HS-5 (cell line): ENCODE data around the gene MRRF.
"Not testable (repeated sequence)": the region's sequence is repeated elsewhere in the genome, so short reads cannot be mapped to it uniquely, and the experiment has no call there.

Source experiments
- DNase-seq: peaks from one replicate; pipeline ENCODE4 v3.0.0-alpha.2; 2012; ENCODE audit warnings: low read depth

The MRRF gene

GRCh38 chr9:122277285-122277897 is 12.7 kb downstream of the MRRF start:
- no peak for DNase-seq

DNA sequence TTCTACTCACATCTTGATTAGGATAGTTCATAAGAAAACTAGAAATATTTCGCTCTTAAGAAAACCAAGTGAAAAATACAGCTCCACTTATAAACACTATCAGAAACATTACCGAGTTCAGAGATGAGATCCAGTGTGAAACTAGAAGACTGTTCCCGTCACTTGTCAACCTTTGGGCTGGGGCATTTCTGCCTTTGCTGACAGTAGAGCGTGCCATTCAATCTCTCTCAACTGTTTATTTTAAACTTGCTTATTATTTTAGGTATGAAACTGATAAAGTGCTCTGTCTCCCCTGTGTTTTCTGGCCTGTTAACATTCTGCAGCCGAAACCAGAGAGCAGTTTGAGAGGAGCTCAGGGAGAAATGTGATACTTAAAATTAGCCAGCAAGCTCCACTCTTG is 16.7 kb downstream of the MRRF start:
- no peak for DNase-seq

GRCh38 chr9:122286764-122287163 is 22.1 kb downstream of the MRRF start:
- DNase-seq, result no peak

GRCh38 chr9:122287214-122287720 is 22.6 kb downstream of the MRRF start:
- DNase-seq, result no peak

GRCh38 chr9:122291458-122291857 is 26.8 kb downstream of the MRRF start:
- DNase-seq, result no peak

GRCh38 chr9:122294531-122294930 is 29.8 kb downstream of the MRRF start:
- no peak for DNase-seq

DNA sequence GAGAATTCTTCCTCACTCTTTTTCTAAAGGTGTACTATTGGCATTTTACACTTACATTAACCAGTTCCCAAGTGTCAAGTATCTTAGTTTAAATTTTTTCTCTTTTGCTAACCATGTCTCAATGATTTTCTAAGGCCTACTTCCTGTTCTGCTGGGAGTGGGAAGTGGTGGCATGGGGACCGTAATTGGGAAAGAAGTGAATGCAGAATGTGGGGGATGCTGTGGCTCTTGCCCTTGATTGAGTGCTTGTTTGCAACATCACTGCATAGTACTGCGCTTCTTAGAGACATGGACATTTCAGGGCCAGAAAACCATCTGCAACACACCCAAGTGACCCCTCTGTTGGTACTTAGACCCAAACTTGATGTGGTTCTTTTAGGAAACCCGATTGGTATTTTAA is 32.8 kb downstream of the MRRF start:
- DNase-seq, result no peak

DNA sequence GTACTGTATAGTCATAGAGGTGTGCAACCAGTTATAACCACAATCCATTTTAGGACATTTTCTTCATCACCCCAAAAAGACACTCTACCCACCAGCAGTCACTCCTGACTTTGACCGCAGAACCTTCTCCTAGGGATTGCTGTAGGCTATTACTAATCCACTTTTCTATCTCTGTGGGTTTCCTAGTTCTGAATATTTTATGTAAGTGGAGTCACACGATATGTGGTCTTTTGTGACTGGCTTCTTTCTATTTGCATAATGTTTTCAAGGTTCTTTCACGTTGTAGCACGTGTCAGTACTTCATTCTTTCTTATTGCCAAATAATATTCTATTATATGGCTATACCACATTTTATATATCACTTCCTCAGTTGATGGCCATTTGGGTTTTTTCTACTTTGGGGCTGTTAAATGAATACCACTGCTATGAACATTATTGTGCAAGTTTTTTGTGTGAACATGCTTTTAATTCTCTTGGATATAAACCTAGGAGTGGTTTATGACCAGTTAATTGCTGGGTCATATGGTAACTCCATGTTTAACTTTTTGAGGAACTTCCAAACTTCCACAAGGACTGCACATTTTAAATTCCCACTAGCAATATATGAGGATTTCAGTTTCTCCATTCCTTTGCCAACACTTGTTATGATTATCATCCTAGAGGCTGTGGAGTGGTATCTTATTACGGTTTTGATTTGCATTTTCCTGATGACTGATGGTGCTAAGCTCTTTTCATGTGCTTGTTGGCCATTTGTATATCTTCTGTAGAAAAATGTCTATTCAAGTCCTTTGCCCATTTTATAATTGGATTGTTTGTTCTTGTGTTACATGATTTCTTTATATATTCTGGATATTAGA is 37.8 kb downstream of the MRRF start:
- DNase-seq, result no peak

DNA sequence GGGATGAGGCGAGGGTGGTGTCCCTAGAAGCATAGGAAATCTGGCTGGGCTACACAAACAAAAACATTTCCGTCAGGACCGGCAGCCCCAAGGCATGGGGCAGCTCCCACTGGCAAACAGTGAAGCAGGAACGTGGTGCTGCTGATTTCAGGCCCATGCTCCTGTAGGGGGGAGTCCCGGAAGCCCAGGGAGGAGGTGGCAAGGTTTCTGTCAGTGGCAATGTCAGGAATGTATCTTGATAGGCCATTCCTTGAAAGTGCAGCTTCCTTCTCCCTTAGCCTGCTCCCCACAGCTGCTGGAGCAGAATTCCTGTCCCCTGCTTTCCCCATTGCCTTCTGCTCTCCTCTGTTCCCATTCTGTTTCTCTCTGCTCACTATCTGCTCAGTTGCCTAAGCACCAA is 42.4 kb downstream of the MRRF start:
- DNase-seq, result no peak

DNA sequence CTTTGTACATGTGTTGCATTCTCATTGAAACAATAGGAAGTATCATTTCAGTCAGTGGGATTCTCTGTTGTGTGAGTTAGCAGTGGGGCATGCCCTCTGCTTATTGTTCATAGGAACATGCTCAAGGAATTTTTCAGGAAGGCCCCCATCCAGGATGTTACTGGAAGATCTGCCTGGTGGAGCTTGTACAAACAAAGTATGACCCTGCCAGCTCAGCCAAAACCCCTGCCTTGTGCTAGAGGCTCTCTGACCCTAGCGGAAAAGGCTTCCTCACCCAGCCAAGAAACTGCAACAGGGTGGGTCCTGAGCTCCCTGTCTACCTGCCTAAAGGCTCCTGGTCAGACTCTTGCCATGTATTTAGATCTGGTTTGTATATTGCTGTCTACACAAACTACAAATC is 43.2 kb downstream of the MRRF start:
- no peak for DNase-seq

GRCh38 chr9:122309861-122310260 is 45.2 kb downstream of the MRRF start:
- no peak for DNase-seq

DNA sequence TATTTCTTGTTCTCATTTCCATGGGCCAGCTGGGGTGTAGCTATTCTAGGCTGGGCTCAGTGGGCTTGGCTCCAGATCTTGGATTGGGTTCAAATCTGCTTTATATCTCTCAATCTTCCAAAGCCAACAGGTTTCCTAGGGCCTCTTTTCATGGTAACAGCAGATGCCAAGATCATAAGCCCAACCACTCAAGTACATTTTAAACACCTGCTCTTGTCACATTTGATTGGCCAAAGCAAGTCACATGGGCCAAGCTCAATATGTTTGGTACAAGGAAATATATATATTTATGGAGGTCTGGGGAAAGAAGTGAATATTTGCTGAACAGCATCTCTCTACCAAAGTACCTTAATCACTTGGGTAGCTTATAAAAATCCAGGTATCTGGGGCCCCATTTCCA is 49.5 kb downstream of the MRRF start:
- DNase-seq, result no peak

GRCh38 chr9:122315534-122315933 is 50.9 kb downstream of the MRRF start:
- DNase-seq, result no peak

GRCh38 chr9:122318284-122318683 is 53.6 kb downstream of the MRRF start:
- DNase-seq, result no peak

- DNase-seq, result no peak
Observed at GRCh38 chr9:122320413-122320881, 55.8 kb downstream of the MRRF start.

GRCh38 chr9:122322553-122322952 is 57.9 kb downstream of the MRRF start:
- DNase-seq, result no peak

GRCh38 chr9:122324665-122325064 is 60.0 kb downstream of the MRRF start:
- not testable (repeated sequence) for DNase-seq

DNA sequence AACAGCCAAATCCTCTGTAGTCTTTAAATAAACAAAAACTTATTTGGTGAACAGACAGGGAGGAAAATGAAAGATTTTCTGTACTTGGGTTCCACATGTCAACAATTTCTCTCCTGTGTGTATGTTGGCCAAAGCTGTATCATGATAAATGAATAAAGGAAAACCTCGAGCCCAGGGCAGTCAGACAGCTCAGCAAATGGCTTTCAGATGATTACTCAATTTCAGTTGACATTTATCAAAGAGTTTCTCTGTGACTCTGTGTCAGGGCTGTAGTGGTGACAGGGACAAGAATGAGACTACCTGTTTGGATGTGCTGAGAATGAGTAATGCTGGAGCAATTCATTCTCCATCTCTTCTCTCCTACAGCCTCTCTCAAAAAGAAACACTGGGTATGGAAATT is 60.4 kb downstream of the MRRF start:
- no peak for DNase-seq

DNA sequence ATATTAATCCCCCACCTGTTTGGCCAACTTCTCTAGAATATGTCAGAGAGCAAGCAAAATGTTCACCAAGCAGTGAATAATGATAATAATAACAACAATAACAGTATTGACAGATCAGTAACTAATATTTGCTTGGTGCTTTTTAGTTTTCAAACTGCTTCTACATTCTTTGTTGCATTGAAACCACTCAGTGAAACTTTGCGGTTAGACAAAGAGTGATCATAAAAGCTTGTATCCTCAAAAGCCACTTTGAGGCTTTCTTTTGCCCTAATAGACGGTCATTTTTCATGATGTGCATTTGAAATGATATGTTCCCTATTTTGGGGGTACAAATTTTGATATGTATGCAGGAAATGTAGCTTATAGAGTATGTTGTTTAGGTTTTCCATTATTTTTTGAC is 62.5 kb downstream of the MRRF start:
- no peak for DNase-seq

DNA sequence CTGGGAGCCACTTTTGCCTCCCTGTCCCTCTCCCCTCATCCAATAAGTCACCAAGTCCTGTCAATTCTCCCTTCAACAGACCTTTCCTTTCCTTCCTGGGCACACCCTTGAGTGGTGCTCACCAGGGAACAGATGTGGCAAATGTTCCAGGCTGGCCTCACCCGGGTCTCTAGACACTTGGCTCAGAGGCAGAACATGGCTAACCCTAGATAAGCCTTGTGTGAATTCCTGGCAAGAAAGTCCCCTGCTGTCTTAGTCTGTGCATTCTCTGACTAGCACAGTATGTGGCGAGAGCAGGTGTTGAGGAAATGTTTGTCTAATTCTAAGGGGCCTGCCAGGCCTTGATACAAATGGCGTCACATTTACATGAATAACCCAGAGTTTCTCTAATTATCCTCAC is 64.9 kb downstream of the MRRF start:
- no peak for DNase-seq

DNA sequence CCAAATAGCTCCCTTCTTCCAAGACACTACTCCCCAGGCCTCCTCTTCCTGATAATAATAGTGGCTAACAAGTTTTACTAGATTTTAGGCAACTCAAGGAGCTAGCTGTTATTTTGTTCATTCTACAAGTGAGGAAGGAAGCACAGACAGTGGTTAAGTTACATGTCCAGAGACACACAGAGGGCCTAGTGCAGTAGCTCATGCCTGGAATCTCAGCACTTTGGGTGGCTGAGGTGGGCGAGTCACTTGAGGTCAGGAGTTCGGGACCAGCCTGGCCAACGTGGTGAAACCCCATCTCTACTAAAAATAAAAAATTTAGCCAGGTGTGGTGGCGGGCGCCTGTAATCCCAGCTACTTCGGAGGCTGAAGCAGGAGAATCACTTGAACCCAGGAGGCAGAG is 65.8 kb downstream of the MRRF start:
- not testable (repeated sequence) for DNase-seq

DNA sequence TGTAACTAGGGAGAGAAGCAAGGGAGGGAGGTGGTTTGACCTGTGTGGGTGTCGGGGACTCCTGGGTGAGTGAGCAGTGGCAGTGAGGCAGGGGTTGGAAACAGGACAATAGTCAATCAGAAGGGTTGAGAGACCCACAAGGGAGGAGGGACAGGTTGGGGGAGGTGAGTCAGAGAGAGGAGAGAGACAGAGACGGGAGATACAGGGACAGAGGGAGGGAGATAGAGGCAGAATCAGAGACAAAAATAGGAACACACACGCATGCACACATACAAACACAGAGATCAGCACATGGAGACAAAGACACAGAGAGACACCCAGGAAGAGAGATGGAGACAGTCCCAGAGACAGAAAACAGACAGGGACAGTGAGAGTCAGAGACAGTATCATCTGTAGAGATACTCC is 66.8 kb downstream of the MRRF start:
- no peak for DNase-seq

- no peak for DNase-seq
Observed at GRCh38 chr9:122332083-122332482, 67.4 kb downstream of the MRRF start.
